ENCODE measurements around the gene ARSG. TPM values are rescaled to one million over a fixed set of nuclear protein-coding genes. Genes with fewer than 3 reads are reported as not detected.
A peak's percentile ranks its signal among the peaks of the same experiment; 100 is the strongest.

Gene ARSG
- total and polyA plus RNA-seq, 10 of the 15 experiments (the other 5 are each of a cell fraction or from before 2014, with no cell fraction given), result 2.9 to 13.5 (median 7.6) TPM

DNA sequence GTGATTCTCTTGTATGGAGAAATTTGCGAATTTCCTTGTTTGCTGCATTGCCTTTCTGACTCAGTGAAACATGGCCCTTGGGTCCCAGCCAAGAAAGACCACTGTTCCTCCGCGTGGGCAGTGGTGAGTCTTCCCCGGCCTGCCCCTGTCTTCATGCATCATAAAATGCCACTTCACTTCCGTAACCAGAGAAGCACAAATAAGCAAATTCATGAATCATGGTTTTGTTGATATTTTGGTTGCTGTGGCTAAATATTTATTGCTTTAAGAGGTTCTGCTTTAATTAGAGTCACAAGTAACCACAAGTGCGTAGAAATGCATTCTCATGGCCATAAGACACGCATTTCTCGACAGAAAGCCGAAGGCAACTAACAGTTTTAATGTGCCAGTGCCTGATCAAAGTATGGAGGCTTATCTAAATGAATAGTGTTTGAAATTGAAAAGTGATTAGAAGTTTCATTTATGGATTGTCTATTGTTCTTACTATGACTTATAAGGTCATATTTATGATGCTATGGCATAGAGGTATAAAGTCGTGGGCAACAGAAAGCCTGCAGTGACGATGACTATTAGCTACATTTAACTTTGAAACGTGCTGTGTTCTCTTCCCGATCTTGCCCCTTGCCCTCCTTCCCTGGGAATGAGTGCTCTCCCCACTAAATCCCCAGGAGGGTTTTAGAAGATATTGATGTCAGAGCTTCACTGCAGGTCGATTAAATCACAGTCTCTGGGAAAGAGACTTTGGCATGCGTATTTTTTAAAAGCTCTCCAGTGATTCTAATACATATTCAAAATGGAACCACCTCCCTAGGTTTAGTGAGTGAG is 90.0 kb downstream of the ARSG start (continued):
- TF ChIP-seq, protein P1, sequence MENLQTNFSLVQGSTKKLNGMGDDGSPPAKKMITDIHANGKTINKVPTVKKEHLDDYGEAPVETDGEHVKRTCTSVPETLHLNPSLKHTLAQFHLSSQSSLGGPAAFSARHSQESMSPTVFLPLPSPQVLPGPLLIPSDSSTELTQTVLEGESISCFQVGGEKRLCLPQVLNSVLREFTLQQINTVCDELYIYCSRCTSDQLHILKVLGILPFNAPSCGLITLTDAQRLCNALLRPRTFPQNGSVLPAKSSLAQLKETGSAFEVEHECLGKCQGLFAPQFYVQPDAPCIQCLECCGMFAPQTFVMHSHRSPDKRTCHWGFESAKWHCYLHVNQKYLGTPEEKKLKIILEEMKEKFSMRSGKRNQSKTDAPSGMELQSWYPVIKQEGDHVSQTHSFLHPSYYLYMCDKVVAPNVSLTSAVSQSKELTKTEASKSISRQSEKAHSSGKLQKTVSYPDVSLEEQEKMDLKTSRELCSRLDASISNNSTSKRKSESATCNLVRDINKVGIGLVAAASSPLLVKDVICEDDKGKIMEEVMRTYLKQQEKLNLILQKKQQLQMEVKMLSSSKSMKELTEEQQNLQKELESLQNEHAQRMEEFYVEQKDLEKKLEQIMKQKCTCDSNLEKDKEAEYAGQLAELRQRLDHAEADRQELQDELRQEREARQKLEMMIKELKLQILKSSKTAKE (IDR thresholded peaks at IDR 0.05; ENCODE audit: low read depth, poor library complexity, severe bottlenecking), result no peak
- TF ChIP-seq, protein P2, sequence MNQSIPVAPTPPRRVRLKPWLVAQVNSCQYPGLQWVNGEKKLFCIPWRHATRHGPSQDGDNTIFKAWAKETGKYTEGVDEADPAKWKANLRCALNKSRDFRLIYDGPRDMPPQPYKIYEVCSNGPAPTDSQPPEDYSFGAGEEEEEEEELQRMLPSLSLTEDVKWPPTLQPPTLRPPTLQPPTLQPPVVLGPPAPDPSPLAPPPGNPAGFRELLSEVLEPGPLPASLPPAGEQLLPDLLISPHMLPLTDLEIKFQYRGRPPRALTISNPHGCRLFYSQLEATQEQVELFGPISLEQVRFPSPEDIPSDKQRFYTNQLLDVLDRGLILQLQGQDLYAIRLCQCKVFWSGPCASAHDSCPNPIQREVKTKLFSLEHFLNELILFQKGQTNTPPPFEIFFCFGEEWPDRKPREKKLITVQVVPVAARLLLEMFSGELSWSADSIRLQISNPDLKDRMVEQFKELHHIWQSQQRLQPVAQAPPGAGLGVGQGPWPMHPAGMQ (IDR thresholded peaks at IDR 0.05; ENCODE audit: borderline replicate concordance), result no peak
- no peak for TF ChIP-seq SP1 (IDR thresholded peaks at IDR 0.05; ENCODE audit: low read depth, low read length)
- TF ChIP-seq, protein P3, sequence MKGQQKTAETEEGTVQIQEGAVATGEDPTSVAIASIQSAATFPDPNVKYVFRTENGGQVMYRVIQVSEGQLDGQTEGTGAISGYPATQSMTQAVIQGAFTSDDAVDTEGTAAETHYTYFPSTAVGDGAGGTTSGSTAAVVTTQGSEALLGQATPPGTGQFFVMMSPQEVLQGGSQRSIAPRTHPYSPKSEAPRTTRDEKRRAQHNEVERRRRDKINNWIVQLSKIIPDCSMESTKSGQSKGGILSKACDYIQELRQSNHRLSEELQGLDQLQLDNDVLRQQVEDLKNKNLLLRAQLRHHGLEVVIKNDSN (IDR thresholded peaks at IDR 0.05; ENCODE audit: borderline replicate concordance, extremely low read length, insufficient read depth, low read depth, low read length), result no peak
- TF ChIP-seq, protein P4, sequence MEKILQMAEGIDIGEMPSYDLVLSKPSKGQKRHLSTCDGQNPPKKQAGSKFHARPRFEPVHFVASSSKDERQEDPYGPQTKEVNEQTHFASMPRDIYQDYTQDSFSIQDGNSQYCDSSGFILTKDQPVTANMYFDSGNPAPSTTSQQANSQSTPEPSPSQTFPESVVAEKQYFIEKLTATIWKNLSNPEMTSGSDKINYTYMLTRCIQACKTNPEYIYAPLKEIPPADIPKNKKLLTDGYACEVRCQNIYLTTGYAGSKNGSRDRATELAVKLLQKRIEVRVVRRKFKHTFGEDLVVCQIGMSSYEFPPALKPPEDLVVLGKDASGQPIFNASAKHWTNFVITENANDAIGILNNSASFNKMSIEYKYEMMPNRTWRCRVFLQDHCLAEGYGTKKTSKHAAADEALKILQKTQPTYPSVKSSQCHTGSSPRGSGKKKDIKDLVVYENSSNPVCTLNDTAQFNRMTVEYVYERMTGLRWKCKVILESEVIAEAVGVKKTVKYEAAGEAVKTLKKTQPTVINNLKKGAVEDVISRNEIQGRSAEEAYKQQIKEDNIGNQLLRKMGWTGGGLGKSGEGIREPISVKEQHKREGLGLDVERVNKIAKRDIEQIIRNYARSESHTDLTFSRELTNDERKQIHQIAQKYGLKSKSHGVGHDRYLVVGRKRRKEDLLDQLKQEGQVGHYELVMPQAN (conservative IDR thresholded peaks at IDR 0.05), result no peak
- TF ChIP-seq NR2F1 (conservative IDR thresholded peaks at IDR 0.05), result 0 out of 2 replicates have a peak, but pooled peaks have one; percentile 11
- TF ChIP-seq, protein P5, sequence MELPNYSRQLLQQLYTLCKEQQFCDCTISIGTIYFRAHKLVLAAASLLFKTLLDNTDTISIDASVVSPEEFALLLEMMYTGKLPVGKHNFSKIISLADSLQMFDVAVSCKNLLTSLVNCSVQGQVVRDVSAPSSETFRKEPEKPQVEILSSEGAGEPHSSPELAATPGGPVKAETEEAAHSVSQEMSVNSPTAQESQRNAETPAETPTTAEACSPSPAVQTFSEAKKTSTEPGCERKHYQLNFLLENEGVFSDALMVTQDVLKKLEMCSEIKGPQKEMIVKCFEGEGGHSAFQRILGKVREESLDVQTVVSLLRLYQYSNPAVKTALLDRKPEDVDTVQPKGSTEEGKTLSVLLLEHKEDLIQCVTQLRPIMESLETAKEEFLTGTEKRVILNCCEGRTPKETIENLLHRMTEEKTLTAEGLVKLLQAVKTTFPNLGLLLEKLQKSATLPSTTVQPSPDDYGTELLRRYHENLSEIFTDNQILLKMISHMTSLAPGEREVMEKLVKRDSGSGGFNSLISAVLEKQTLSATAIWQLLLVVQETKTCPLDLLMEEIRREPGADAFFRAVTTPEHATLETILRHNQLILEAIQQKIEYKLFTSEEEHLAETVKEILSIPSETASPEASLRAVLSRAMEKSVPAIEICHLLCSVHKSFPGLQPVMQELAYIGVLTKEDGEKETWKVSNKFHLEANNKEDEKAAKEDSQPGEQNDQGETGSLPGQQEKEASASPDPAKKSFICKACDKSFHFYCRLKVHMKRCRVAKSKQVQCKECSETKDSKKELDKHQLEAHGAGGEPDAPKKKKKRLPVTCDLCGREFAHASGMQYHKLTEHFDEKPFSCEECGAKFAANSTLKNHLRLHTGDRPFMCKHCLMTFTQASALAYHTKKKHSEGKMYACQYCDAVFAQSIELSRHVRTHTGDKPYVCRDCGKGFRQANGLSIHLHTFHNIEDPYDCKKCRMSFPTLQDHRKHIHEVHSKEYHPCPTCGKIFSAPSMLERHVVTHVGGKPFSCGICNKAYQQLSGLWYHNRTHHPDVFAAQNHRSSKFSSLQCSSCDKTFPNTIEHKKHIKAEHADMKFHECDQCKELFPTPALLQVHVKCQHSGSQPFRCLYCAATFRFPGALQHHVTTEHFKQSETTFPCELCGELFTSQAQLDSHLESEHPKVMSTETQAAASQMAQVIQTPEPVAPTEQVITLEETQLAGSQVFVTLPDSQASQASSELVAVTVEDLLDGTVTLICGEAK (IDR thresholded peaks at IDR 0.05; ENCODE audit: borderline replicate concordance), result no peak
- no peak for TF ChIP-seq TCF7 (IDR thresholded peaks at IDR 0.05; ENCODE audit: borderline replicate concordance)
- no peak for TF ChIP-seq NFIC (IDR thresholded peaks at IDR 0.05; ENCODE audit: low read depth, low read length)
